HG02938 (cell line): ENCODE results near the gene ITPR1.

Experiments used
- ATAC-seq: cut with Tn5 transposase; IDR thresholded peaks from one replicate; pipeline ENCODE4 v1.9.1; 2021; ENCODE audit warnings: mild to moderate bottlenecking, moderate library complexity; ENCODE audit not compliant: unreplicated experiment

Gene ITPR1

DNA sequence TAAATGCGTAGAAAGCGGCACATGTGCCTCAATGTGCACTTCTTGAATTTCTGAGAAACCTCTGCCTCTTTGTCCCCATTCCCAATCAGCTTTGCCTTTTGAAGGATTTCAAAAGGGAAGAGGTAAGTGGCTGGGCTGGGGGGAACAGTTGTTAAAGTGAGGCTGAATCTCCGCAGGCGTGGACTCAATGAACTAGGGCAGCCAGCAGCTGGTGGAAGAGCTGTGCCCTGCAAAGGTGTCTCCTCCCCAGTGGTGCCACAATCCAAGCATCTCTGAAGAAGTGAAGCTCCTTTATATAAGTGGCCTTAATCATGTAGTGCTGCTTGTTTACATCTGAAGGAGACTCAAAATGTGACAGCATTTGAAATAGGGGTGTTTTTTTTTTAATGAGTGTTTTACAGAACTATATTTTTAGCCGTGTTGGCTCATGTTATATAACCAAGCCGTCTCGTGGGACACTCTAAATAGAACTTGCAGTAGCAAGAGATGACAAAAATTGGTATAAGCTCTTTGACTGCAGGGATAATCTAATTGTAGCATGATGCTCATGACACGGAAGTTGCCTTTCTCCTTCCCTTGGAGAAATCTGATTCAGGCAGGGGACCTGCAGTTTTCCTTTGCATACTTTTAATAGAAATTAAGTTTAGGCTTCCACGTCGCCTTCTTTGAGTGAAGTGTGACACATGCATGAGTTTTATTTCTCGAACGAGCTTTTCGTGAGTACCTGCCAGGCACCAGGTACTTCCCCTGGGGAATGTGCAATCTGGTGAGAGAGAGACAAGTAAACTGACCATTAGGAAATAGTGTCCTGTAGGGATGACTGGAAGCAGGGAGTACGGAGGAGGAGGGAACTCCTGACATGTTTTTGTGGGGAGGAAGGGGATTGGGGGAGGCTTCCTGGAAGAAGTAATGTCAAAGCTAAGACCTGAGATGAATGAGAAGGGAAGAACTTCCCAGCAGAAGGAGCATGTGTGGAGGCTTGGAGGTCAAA lies 306.4 kb downstream of the ITPR1 start:
- no peak for ATAC-seq

GRCh38 chr3:4800595-4800994 lies 307.4 kb downstream of the ITPR1 start:
- ATAC-seq = no peak

- ATAC-seq = no peak
Measured at GRCh38 chr3:4801892-4802291, 308.7 kb downstream of the ITPR1 start.

DNA sequence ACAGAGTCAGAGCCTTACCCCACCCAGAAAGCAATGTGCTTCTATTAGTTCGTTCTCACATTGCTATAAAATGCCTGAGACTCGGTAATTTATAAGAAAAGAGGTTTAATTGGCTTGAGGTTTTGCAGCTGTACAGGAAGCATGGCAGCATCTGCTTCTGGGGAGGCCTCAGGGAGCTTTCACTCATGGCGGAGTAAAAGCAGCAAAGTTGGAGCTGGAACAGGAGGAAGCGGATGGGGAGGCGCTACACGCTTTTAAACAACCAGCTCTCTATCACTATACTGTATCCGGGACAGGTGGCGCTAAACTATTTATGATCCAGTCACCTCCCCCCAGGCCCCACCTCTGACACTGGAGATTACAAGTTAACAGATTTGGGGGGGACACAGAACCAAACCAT lies 309.8 kb downstream of the ITPR1 start:
- ATAC-seq = no peak

DNA sequence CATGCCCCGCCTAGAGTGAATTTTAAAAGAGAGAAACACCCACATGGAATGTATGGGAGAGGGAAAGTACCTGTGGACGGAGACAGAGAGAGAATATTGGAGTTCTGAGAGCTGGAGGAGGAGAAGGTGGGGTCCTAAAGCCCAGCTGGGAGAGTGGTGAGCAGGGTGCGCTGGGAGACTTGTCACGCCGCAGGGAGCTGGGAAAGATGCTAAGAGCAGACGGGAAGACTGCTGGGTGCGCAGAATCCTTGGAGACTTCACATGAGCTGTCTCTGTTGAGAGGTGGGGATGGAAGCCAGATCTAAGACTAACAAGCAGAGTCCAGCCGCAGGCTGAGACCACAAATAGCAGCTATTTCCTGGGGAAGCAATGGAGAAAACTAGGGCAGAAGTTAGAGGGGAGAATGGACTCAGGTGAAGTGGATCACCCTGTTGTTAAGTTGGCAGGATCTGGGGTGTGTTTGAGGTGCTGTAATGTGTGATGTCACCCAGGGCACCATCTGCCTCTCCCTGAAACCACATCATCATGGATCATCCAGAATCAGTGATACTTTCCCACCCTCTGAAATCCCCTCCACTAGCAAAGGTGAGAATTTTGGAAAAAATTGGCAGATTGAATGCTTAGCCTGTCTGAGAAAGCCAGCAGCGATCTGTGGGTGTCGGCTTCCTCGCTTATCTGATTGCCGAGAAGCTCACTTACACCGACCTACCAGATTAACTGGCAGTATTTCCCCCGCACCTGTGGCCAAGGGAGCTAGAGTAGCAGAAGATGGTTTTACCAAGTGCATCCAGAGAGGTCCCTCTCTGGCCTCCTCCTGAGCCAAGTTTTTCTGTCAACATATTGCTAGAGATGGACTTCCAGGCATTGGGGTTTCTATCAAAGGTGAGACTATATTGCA lies 311.3 kb downstream of the ITPR1 start:
- ATAC-seq = no peak

DNA sequence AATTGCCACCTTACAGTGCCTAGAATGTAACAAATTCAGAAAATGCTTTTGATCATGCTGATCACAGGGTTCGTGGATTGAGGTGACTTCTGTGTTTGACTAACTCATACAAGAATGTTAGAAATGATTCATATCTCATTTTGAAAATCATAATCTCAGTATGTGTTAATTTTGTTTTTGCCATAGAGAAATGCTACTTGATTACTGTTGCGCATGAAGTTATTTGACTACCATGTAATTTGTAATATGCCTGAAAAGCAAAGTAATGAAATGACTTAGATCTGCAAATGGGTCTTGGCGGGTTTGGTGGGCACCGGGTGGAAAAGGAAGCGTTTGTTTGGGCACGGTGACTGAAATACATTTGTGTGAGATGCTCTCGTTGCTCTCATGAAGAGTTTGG lies 312.5 kb downstream of the ITPR1 start:
- no peak for ATAC-seq

- ATAC-seq = no peak
Measured at GRCh38 chr3:4806535-4807108, 313.5 kb downstream of the ITPR1 start.

GRCh38 chr3:4807381-4808280 lies 314.5 kb downstream of the ITPR1 start:
- ATAC-seq = no peak

- no peak for ATAC-seq
Measured at GRCh38 chr3:4808637-4809036, 315.5 kb downstream of the ITPR1 start.

GRCh38 chr3:4809922-4810321 lies 316.8 kb downstream of the ITPR1 start:
- no peak for ATAC-seq

DNA sequence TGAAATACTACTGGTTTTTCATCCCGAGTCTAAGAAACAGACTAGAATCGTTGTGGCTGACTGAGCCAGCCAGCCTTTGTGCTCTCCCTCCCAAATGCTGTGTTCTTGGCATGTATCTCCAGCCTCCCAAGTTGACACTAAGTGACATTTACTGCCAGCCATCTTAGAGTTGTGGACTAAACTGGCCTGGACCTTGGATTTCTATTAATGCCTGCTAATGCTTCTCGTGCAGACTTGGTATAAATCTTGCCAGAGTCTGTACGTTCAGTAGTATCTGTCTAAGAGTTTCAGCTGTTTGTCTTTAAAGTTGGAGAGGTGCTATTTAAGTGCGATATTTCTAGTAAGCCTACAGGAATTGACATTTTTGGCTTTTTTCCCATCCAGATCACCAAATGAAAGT lies 319.4 kb downstream of the ITPR1 start:
- no peak for ATAC-seq

GRCh38 chr3:4813909-4814304 lies 320.8 kb downstream of the ITPR1 start:
- no peak for ATAC-seq

DNA sequence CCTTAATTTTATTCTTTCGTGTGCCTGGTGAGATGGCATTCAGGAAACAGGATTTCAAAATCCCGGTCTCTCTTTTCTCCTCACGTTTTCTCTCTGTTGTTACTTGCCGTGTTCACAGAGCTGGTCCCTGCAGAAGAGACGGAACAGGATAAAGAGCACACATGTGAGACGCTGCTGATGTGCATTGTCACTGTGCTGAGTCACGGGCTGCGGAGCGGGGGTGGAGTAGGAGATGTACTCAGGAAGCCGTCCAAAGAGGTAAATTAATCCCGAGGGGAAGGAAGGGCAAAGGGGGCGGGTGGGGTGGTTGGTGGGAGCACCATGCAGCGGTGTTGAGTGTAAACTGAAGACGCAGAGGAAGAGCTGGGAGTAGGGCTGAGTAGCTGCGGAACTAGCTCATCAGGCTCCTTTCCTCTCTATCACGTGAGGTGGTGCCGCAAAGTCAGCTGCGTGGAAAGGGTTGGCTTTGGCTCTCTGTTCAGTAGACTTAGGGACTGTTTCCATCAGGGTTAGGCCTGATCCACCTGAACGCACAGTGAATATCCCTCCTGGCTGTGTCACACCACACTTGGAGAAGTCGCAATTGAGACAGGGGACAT lies 321.3 kb downstream of the ITPR1 start:
- ATAC-seq = no peak

GRCh38 chr3:4814904-4815574 lies 321.9 kb downstream of the ITPR1 start:
- ATAC-seq = no peak

- no peak for ATAC-seq
Measured at GRCh38 chr3:4816306-4816705, 323.2 kb downstream of the ITPR1 start.

- no peak for ATAC-seq
Measured at GRCh38 chr3:4816718-4817117, 323.6 kb downstream of the ITPR1 start.

DNA sequence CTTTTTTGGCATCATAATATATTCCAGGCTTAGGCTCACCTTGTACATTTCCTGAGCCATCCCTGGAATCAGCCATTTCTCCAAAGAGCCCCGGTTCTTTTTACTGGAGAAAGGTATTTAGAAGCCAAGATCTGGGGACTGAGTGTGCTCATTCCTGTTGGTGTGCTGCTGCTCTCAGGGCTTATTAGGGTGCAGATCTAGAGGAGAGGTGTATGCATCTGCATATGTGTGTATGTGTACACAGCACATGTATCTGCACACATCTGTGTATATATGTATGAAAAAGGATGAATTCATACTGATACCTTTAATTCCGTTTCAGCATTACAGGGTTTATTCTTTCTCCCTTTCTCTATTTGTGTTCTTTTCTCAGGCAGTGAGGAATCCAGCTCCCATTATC lies 324.0 kb downstream of the ITPR1 start:
- ATAC-seq = no peak

- no peak for ATAC-seq
Measured at GRCh38 chr3:4818164-4818563, 325.0 kb downstream of the ITPR1 start.

DNA sequence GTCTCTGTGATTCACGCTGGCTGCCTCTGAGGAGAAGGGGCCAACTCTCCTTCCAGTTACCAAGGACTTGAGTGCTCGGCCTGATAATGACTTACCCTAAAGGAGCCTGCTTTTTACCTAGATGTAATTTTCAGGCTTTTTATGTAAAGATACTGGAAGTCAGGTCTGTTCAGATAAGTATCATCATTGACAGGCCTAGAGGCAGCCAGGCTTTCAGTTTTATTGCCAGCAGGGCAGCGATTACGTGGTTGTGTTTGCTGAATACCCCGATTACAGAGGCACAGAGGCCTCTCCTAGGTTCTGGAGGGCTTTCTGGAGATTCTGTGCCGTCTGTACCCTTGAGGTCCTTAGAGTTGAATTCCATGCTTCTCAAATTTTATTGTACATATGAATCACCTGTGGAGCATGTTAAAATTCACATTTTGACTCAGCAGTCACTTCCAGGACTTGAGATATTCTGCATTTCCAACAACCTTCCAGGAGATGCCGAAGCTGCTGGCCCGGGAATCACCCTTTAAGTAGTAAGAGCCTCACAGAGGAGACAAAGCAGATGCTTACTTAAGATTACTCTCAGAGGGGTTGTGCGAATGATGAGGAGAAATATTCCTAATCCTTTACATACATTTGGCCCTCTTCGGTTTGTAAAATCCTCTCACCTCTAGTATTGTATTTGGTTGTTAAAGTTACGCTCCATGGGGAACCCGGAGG lies 326.0 kb downstream of the ITPR1 start:
- ATAC-seq = no peak
